Left ventricle myocardium inferior (tissue), 1 donor: ENCODE results near the gene DIS3. TPM values are rescaled to one million over a fixed set of nuclear protein-coding genes. Genes with fewer than 3 reads are reported as not detected.

ENCODE experiments used
- DNase-seq: peaks from one replicate; pipeline ENCODE4 v3.0.0-alpha.2; 2020
- H3K27ac ChIP-seq: fragments of 200-600 bp; replicated peaks from 2 replicates; pipeline ENCODE4 v1.8.0; 2021
- H3K27me3 ChIP-seq: fragments of 200-600 bp; 2 replicates; pipeline ENCODE4 v1.8.0; 2021; ENCODE audit warnings: low read depth
- H3K36me3 ChIP-seq: fragments of 200-600 bp; 2 replicates; pipeline ENCODE4 v1.8.0; 2021
- H3K4me1 ChIP-seq: fragments of 200-600 bp; 2 replicates; pipeline ENCODE4 v1.8.0; 2021
- H3K4me3 ChIP-seq: fragments of 200-600 bp; 2 replicates; pipeline ENCODE4 v1.8.0; 2021; ENCODE audit warnings: mild to moderate bottlenecking, moderate library complexity
- H3K9me3 ChIP-seq: fragments of 200-600 bp; replicated peaks from 2 replicates; pipeline ENCODE4 v1.8.0; 2021
- CTCF ChIP-seq: fragments of 200-600 bp; IDR thresholded peaks from 2 replicates; pipeline ENCODE4 v1.8.0; 2021; ENCODE audit warnings: antibody characterized with exemption, mild to moderate bottlenecking, borderline replicate concordance
- intact Hi-C: fragments of 100-400 bp; cut with micrococcal nuclease; formaldehyde crosslinking; loops from one replicate; pipeline ENCODE4 v1.11.0; 2022
- total RNA-seq: library from RNA; stranded (reverse); fragmentation: NEBNext Ultra II Directional; extraction: Animal tissue kit (Norgen Biotek cat#: 25700); gene quantifications from one replicate; pipeline ENCODE4 v1.2.1, GENCODE V29; 2021
- donor health status: DM: no; HTN: yes; CAD: no; lungs with severe emphysema.

The DIS3 gene
- total RNA-seq, 1 donor from 2014 or later = 13.8 TPM

GRCh38 chr13:72757792-72758535 lies 23.7 kb downstream of the DIS3 start:
- H3K27ac ChIP-seq = no peak overlapping the region
- H3K36me3 ChIP-seq = peaks cover 100% of the 10 kb centered on the region
- no peaks in the 10 kb centered on the region for H3K4me1 ChIP-seq
- no peak overlapping the region for H3K4me3 ChIP-seq
- intact Hi-C loops = no loop called here
- DNase-seq = no peak
- no peaks in the 10 kb centered on the region for H3K27me3 ChIP-seq
- no peak for TF ChIP-seq CTCF
- no peaks in the 10 kb centered on the region for H3K9me3 ChIP-seq

DNA sequence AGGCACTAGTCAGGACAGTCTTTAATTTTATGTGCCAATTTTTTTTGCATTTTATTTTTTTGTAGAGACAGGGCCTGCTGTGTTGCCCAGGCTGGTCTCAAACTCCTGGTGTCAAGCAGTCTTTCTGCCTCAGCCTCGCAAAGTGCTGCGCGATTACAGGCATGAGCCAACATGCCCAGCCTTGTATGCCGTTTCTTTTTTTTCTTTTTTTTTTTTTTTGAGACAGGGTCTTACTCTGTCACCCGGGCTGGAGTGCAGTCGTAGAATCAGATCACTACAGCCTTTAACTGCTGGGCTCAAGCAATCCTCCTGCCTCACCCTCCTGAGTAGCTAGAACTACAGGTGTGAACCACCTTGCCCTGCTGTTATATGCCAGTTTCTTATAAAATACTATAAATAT lies 27.6 kb downstream of the DIS3 start:
- Histone ChIP-seq H3K27ac (no peak overlapping the region), H3K4me3 (no peak overlapping the region), H3K27me3 (no peaks in the 10 kb centered on the region), H3K36me3 (peaks cover 86% of the 10 kb centered on the region), H3K4me1 (no peaks in the 10 kb centered on the region), H3K9me3 (peaks cover 4% of the 10 kb centered on the region)
- TF ChIP-seq CTCF = no peak
- intact Hi-C loops = no loop called here
- no peak for DNase-seq

DNA sequence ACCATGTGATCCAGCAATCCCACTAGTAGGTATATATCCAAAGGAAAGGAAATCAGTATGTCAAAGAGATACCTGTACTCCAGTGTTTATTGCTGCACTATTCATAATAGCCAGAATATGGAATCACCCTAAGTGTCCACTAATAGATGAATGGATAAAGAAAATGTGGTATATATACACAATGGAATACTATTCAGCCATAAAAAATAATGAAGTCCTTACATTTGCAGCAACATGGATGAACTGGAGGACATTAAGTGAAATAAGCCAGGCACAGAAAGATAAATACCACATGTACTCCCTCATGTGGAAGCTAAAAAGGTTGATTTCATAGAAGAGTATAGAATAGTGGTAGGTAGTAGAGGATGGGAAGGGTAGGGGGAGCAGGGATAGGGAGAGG lies 30.5 kb downstream of the DIS3 start:
- no peak for TF ChIP-seq CTCF
- H3K36me3 ChIP-seq = peaks cover 65% of the 10 kb centered on the region

GRCh38 chr13:72745260-72745659 lies 36.4 kb downstream of the DIS3 start:
- H3K4me3 ChIP-seq = no peak overlapping the region
- H3K36me3 ChIP-seq = peaks cover 33% of the 10 kb centered on the region
- DNase-seq = no peak
- no peaks in the 10 kb centered on the region for H3K27me3 ChIP-seq
- H3K9me3 ChIP-seq = no peaks in the 10 kb centered on the region
- intact Hi-C loops = no loop called here
- no peaks in the 10 kb centered on the region for H3K4me1 ChIP-seq
- H3K27ac ChIP-seq = no peak overlapping the region
- no peak for TF ChIP-seq CTCF

More for the DNA sequence above, 30.5 kb downstream of the DIS3 start:
- peaks cover 4% of the 10 kb centered on the region for H3K9me3 ChIP-seq
- no peaks in the 10 kb centered on the region for H3K4me1 ChIP-seq
- DNase-seq = no peak
- H3K27ac ChIP-seq = no peak overlapping the region
- no peaks in the 10 kb centered on the region for H3K27me3 ChIP-seq
- no peak overlapping the region for H3K4me3 ChIP-seq
- intact Hi-C loops = no loop called here

- no peak overlapping the region for H3K4me3 ChIP-seq
- peaks cover 15% of the 10 kb centered on the region for H3K36me3 ChIP-seq
- H3K4me1 ChIP-seq = no peaks in the 10 kb centered on the region
- no peaks in the 10 kb centered on the region for H3K27me3 ChIP-seq
- TF ChIP-seq CTCF = no peak
- H3K27ac ChIP-seq = no peak overlapping the region
- intact Hi-C loops = no loop called here
- no peak for DNase-seq
- H3K9me3 ChIP-seq = no peaks in the 10 kb centered on the region
These were observed 41.7 kb downstream of the DIS3 start for GRCh38 chr13:72740015-72740414.
